Gastroesophageal sphincter (tissue), 4 donors: ENCODE measurements around the gene MSMP. TPM values are rescaled to one million over a fixed set of nuclear protein-coding genes. Genes with fewer than 3 reads are reported as not detected.

Experiments used
- ATAC-seq: fragments of 150-250 bp; one replicate; pipeline ENCODE4 v1.9.1; 2016; ENCODE audit warnings: mild to moderate bottlenecking, moderate library complexity
- H3K27ac ChIP-seq, 4 donors: fragments of 200-600 bp; sonication (generic) in 3 of 4; 1 replicate in 3 of 4; 2 replicates in 1 of 4; pipeline ENCODE4 v1.5.1; 2016 to 2019
- H3K27me3 ChIP-seq: fragments of 200-600 bp; sonication (generic); one replicate; pipeline ENCODE4 v1.5.1; 2019
- H3K36me3 ChIP-seq, 2 donors: fragments of 200-600 bp; sonication (generic); one replicate each; pipeline ENCODE4 v1.5.1; 2019; ENCODE audit warnings: control low read depth in 1 of 2
- H3K4me1 ChIP-seq, 3 donors: fragments of 200-600 bp; sonication (generic); 1 replicate in 2 of 3; 2 replicates in 1 of 3; pipeline ENCODE4 v1.5.1; 2016 to 2019; ENCODE audit warnings: control low read depth in 2 of 3
- H3K4me3 ChIP-seq, 2 donors: fragments of 200-600 bp; sonication (generic); one replicate each; pipeline ENCODE4 v1.5.1; 2019; ENCODE audit warnings: mild to moderate bottlenecking in 1 of 2, moderate library complexity in 1 of 2
- H3K9me3 ChIP-seq, 3 donors: fragments of 200-600 bp; sonication (generic); one replicate each; pipeline ENCODE4 v1.5.1; 2017 to 2019; ENCODE audit warnings: control low read depth in 2 of 3
- CTCF ChIP-seq, 4 experiments: fragments of 200-600 bp in 2 of 4; fragments of 450-650 bp in 2 of 4; sonication (generic) in 1 of 4; IDR thresholded peaks; one replicate each; pipeline ENCODE4 v1.5.1; 2017 to 2019; ENCODE audit warnings: antibody characterized with exemption in 4 of 4, mild to moderate bottlenecking in 2 of 4, moderate library complexity in 2 of 4
- EP300 ChIP-seq: sonication (generic); formaldehyde crosslinking; IDR thresholded peaks from one replicate; pipeline ENCODE4 v1.6.1; 2017; ENCODE audit warnings: antibody characterized with exemption, mild to moderate bottlenecking
- POLR2A ChIP-seq, 2 donors: fragments of 450-650 bp; IDR thresholded peaks; one replicate each; pipeline ENCODE4 v1.6.1; 2017; ENCODE audit warnings: antibody characterized with exemption in 2 of 2, mild to moderate bottlenecking in 2 of 2, moderate library complexity in 1 of 2
- POLR2AphosphoS5 ChIP-seq: sonication (generic); formaldehyde crosslinking; IDR thresholded peaks from one replicate; pipeline ENCODE4 v1.6.1; 2017; ENCODE audit warnings: antibody characterized with exemption
- WGBS, 2 donors: methylation state at CpG; one replicate each; pipeline ENCODE4 v1.1.5; 2018; ENCODE audit warnings: low coverage in 1 of 2; 5-methylcytosine and 5-hydroxymethylcytosine counted together
- total RNA-seq, 4 donors: library from RNA; depleted of rRNA; stranded (reverse); fragments of >200 nt; gene quantifications; one replicate each; pipeline ENCODE4 v1.1.0, GENCODE V29; 2016

The MSMP gene
- total RNA-seq, 4 donors from 2014 or later, result 2.0 TPM; not detected in 3

GRCh38 chr9:35717132-35717870 lies 36.8 kb downstream of the MSMP start:
- WGBS, 2 donors, result 52% methylated on average over 2 of the region's 14 CpGs; no CpG with 5 or more reads in 1 of the 2 donors
- TF ChIP-seq EP300 (no peak), CTCF (IDR thresholded peaks at IDR 0.05) (no peak), POLR2AphosphoS5 (no peak), POLR2A (IDR thresholded peaks at IDR 0.05) (no peak)
- ATAC-seq, result no peak

DNA sequence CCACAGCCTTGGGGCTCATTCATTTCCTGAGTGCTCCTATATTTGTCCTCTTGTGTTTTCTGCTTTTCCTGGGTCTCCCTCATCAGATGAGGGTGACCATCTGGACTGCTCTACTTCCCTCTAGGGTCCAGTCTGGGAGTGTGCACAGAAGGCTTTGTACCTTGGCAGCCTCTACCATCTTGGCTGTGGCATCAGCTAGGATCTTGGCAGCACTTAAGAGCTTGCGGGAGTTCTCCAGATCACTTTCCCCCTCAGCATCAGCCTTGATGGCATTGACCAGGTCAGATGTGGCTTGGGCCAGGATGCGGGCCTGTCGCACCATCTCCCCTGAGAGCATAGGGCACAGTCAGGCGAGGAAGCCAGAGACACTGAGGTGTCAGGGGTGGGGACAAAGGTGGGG lies 37.8 kb downstream of the MSMP start:
- H3K4me1 ChIP-seq, result peaks cover 0 to 30% (median 0%) of the 10 kb centered on the region in 3 donors
- WGBS, 2 donors, result 68% methylated on average over 3 of the region's 4 CpGs; no CpG with 5 or more reads in 1 of the 2 donors
- no peak for TF ChIP-seq POLR2A (IDR thresholded peaks at IDR 0.05)
- peak in 3 of 4 experiments; percentile 40 to 74 (median 52) for TF ChIP-seq CTCF (IDR thresholded peaks at IDR 0.05)
- TF ChIP-seq EP300, result no peak
- peak; percentile 77 for TF ChIP-seq POLR2AphosphoS5
- ATAC-seq, result peak; percentile 84
- no peak overlapping the region for H3K4me3 ChIP-seq
- peak overlapping the region; percentile 63 to 98 (median 80) for H3K27ac ChIP-seq
- H3K27me3 ChIP-seq, result no peaks in the 10 kb centered on the region
- no peaks in the 10 kb centered on the region for H3K9me3 ChIP-seq
- peaks cover 24 to 100% of the 10 kb centered on the region in 2 donors for H3K36me3 ChIP-seq

More at GRCh38 chr9:35717132-35717870, 36.8 kb downstream of the MSMP start:
- Histone ChIP-seq H3K27me3 (no peaks in the 10 kb centered on the region), H3K27ac (peak overlapping the region; percentile 25 to 98 (median 80)), H3K36me3 (peaks cover 32 to 100% of the 10 kb centered on the region in 2 donors), H3K4me3 (no peak overlapping the region), H3K9me3 (no peaks in the 10 kb centered on the region), H3K4me1 (peaks cover 0 to 34% (median 0%) of the 10 kb centered on the region in 3 donors)

DNA sequence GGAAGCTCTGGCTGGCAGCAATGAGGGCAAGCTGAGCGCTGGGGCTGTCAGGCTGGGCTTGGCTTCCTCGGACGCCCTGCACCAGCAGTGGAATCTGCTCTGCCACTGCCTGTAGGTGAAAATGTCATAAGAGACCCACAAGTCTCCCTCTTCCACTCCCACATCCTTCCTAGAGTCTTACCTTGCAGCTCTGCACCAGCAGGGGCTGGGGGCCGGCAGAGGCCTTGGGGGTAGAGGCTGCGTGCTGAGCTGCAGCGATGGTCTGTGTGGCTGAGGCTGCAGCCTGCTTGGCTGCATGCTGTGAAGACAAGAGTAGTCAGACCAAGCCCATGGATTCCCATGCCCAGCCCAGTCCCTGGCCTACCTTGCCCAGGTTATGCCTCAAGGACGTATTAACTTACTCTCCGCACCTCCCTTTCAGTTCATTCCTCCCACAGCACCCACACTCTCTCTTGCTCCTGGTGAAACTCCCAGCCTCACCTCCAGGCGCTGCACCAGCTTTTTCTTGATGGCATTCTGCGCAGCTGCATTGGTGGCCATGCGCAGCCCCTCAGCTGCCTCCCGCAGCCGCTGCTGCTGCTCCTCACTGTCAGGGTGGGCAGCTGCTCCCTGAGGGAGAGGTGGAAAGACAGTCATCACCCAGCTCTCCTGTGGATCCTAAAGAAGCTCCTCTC lies 39.4 kb downstream of the MSMP start:
- TF ChIP-seq EP300, result no peak
- WGBS, 2 donors, result 93 to 97% methylated on average over 3 to 6 of the region's 13 CpGs
- peaks cover 0 to 30% (median 0%) of the 10 kb centered on the region in 3 donors for H3K4me1 ChIP-seq
- ATAC-seq, result no peak
- peak overlapping the region; percentile 63 to 98 (median 86) for H3K27ac ChIP-seq
- no peak overlapping the region for H3K4me3 ChIP-seq
- H3K36me3 ChIP-seq, result peaks cover 15 to 100% of the 10 kb centered on the region in 2 donors
- H3K9me3 ChIP-seq, result no peaks in the 10 kb centered on the region
- no peaks in the 10 kb centered on the region for H3K27me3 ChIP-seq

- WGBS, 2 donors, result 52 to 84% methylated on average over 2 to 6 of the region's 6 CpGs
- H3K27ac ChIP-seq, result peak overlapping the region; percentile 24 to 98 (median 86)
- H3K9me3 ChIP-seq, result no peaks in the 10 kb centered on the region
- H3K36me3 ChIP-seq, result peaks cover 13 to 100% of the 10 kb centered on the region in 2 donors
- H3K4me1 ChIP-seq, result peaks cover 0 to 30% (median 0%) of the 10 kb centered on the region in 3 donors
- TF ChIP-seq POLR2AphosphoS5 (no peak), CTCF (IDR thresholded peaks at IDR 0.05) (no peak), EP300 (no peak), POLR2A (IDR thresholded peaks at IDR 0.05) (no peak)
- no peak overlapping the region for H3K4me3 ChIP-seq
- H3K27me3 ChIP-seq, result no peaks in the 10 kb centered on the region
- ATAC-seq, result no peak
These were observed 40.0 kb downstream of the MSMP start for GRCh38 chr9:35714123-35714522.

GRCh38 chr9:35713578-35713977 lies 40.5 kb downstream of the MSMP start:
- ATAC-seq, result no peak
- TF ChIP-seq POLR2A (IDR thresholded peaks at IDR 0.05) (no peak), CTCF (IDR thresholded peaks at IDR 0.05) (no peak), EP300 (no peak), POLR2AphosphoS5 (no peak)
- Histone ChIP-seq H3K4me1 (peaks cover 0 to 30% (median 0%) of the 10 kb centered on the region in 3 donors), H3K36me3 (peaks cover 13 to 100% of the 10 kb centered on the region in 2 donors), H3K27me3 (no peaks in the 10 kb centered on the region), H3K27ac (peak overlapping the region; percentile 24 to 98 (median 86)), H3K9me3 (no peaks in the 10 kb centered on the region), H3K4me3 (no peak overlapping the region)
- WGBS, 2 donors, result 70 to 91% methylated on average over 2 to 3 of the region's 3 CpGs
